ENCODE results near the gene ZNF592.
"Not testable (repeated sequence)": the region's sequence is repeated elsewhere in the genome, so short reads cannot be mapped to it uniquely, and the experiment has no call there.

The ZNF592 gene

DNA sequence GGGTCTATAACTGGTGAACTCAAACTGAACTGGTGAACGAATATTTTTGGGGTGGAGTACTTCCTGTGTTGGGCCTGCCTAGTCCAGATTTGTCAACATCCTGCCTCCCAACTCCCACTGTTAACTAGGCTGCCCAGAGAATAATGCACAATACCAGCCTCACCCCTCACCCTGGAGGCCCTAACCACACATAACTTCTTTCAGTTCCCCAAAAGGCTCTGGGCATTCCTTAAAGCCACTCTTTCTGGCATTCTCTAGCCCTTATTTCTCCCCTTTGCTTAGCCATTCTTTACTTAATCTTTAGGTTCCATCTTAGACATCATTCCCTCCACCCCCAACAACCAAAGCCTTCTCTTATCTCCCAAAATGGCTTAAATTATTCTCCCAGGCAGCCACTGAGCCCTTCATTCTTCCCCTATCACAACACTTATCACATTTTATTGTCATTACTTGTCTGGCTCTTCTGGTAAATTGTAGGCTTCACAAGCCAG lies 23.3 kb upstream of the ZNF592 start:
- TF ChIP-seq JUND (IDR thresholded peaks at IDR 0.05; ENCODE audit: low read depth) = no peak
- in situ Hi-C loops (cut with HindIII; ENCODE audit: low pct_unique_long_range_greater_than_20kb, low sequenced_read_pairs) = no loop called here
- DNase-seq (ENCODE audit: low read depth in 1 of 2, low spot score in 1 of 2) = no peak

DNA sequence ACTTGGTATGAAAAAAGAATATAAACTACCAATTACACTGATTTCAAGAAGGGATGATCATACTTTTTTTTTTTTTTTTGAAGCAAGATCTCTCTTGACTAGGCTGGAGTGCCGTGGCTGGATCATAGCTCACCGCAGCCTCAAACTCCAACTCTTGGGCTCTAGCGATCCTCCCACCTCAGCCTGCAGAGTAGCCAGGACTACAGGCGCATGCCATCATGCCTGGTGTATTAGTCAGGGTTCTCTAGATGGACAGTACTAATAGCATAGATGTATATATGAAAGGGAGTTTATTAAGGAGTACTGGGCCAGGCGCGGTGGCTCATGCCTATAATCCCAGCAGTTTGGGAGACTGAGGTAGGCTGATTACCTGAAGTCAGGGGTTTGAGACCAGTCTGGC lies 21.0 kb upstream of the ZNF592 start:
- DNase-seq (ENCODE audit: low read depth in 1 of 2, low spot score in 1 of 2) = no peak
- in situ Hi-C loops (cut with HindIII; ENCODE audit: low pct_unique_long_range_greater_than_20kb, low sequenced_read_pairs) = no loop called here
- TF ChIP-seq JUND (IDR thresholded peaks at IDR 0.05; ENCODE audit: low read depth) = no peak

DNA sequence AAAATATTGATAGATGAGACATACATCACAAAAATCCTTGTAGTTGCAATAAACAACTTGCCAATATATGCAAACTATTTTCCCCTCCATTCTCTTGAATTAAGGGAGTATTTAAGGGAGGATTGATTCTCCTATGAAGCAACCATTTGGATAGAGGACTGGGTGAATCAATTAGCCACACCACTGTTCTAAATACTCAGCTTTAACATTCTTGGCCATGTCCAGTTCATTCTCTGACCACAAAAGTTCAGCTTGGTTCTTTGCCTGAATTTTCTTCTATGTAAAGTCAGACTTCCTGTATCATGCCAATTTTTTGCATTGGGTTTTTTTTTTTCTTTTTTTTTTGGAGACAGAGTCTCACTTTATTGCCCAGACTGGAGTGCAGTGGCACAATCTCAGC lies 16.6 kb upstream of the ZNF592 start:
- no peak for DNase-seq (ENCODE audit: low read depth in 1 of 2, low spot score in 1 of 2)
- TF ChIP-seq JUND (IDR thresholded peaks at IDR 0.05; ENCODE audit: low read depth) = no peak
- in situ Hi-C loops (cut with HindIII; ENCODE audit: low pct_unique_long_range_greater_than_20kb, low sequenced_read_pairs) = no loop called here

DNA sequence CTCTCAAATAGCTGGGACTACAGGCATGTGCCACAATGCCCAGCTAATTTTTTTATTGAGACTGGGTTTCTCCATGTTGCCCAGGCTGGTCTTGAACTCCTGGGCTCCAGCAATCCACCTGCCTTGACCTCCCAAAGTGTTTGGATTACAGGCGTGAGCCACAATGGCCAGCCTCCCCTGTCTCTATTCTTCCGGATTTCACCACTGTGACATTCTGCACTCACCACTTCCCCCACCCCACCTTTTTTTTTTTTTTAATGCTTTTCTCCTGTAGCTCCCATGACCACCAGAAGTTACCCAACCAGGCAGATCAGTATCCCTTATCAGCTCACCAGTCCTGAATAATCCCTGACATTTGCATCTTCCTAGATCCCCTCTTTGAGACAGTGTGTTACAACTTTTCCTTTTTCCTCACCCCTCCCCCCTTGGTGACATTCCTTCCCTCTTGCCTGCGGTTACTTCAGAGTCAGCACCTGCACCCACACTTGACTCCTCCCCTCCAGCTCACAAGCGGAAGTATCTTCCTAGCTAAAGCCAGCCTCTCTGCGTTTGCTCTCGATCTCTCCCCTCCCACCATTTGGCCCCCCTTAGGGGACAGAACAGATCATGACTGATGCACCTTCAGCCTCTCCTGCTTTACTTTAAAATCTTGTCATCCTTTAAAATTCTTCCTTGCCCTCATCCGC lies 13.5 kb upstream of the ZNF592 start:
- TF ChIP-seq JUND (IDR thresholded peaks at IDR 0.05; ENCODE audit: low read depth) = no peak
- in situ Hi-C loops (cut with HindIII; ENCODE audit: low pct_unique_long_range_greater_than_20kb, low sequenced_read_pairs) = no loop called here
- DNase-seq (ENCODE audit: low read depth in 1 of 2, low spot score in 1 of 2) = peak; percentile 47 to 95

DNA sequence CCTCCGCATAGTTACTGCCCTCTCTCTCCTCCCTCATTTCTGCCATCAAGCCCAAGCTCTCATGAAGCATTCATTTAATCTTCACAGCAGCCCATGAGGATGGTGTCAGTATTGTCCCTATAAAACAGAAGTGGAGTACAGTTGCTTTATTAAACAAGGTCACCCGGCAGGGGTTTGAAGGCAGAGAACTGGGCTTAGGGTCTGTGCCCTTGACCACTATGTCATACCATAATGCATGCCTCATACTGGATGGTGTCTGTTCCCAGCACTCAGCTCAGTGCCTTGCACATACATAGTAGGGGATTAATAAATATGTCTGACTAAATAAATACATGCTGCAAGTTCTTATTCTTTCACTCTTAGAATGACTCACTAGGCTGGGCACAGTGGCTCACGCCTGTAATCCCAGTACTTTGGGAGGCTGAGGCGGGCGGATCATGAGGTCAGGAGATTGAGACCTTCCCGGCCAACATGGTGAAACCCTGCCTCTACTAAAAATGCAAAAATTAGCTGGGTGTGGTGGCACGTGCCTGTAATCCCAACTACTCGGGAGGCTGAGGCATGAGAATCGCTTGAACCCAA lies 12.8 kb upstream of the ZNF592 start:
- in situ Hi-C loops (cut with HindIII; ENCODE audit: low pct_unique_long_range_greater_than_20kb, low sequenced_read_pairs); DNase-seq (ENCODE audit: low read depth in 1 of 2, low spot score in 1 of 2): not testable (repeated sequence)

DNA sequence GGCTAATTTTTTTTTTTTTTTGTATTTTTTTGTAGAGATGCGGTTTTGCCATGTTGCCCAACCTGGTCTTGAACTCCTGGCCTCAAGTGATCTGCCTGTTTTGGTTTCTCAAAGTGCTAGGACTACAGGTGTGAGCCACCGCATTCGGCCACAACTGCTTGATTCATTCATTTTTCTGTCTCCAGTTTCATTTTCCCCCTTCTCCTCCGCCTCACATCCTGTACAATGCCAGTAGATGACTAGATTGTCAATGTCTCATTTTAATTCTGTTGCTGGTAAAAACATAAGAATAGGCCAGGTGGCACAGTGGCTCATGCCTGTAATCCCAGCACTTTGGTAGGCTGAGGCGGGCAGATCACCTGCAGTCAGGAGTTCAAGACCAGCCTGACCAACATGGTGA lies 12.0 kb upstream of the ZNF592 start:
- DNase-seq (ENCODE audit: low read depth in 1 of 2, low spot score in 1 of 2) = no peak
- TF ChIP-seq JUND (IDR thresholded peaks at IDR 0.05; ENCODE audit: low read depth) = no peak
- in situ Hi-C loops (cut with HindIII; ENCODE audit: low pct_unique_long_range_greater_than_20kb, low sequenced_read_pairs) = no loop called here

DNA sequence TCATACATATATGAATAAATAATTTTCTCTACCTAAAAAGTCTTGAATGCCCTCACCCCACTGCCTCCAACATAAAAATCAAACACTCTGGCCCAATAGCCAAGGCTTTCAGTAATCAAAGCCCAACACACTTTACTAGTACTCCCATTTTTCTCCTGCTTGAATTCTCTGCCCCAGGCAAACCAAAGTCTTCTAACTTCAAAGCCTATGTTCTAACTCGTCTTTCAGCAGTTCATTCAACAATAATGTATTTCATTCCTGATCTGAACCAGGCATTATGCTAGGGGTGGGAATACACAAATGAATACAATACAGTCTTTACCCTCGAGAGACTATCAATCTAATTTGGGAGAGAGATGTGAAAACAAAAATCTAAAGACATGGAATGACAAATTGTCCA lies 11.4 kb upstream of the ZNF592 start:
- no peak for DNase-seq (ENCODE audit: low read depth in 1 of 2, low spot score in 1 of 2)
- no peak for TF ChIP-seq JUND (IDR thresholded peaks at IDR 0.05; ENCODE audit: low read depth)
- in situ Hi-C loops (cut with HindIII; ENCODE audit: low pct_unique_long_range_greater_than_20kb, low sequenced_read_pairs) = no loop called here

DNA sequence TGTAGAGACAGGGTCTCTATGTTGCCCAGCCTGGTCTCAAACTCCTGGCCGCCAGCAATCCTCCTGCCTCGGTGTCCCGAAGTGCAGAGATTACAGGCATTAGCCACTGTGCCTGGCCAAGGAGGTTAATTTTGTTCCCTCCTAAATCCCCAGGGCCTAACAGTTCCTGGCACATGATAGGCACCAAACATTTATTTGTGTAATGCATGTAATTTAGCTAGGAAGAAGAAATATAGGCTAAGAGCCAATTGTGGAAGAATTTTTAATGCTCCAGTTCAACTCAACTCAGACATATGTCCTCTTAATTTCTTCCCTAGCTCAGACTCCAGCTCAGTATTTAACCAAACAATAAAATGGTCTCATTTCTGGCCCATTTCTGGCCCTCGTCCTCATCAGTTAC lies 7.7 kb upstream of the ZNF592 start:
- in situ Hi-C loops (cut with HindIII; ENCODE audit: low pct_unique_long_range_greater_than_20kb, low sequenced_read_pairs) = no loop called here
- DNase-seq (ENCODE audit: low read depth in 1 of 2, low spot score in 1 of 2) = no peak
- no peak for TF ChIP-seq JUND (IDR thresholded peaks at IDR 0.05; ENCODE audit: low read depth)

DNA sequence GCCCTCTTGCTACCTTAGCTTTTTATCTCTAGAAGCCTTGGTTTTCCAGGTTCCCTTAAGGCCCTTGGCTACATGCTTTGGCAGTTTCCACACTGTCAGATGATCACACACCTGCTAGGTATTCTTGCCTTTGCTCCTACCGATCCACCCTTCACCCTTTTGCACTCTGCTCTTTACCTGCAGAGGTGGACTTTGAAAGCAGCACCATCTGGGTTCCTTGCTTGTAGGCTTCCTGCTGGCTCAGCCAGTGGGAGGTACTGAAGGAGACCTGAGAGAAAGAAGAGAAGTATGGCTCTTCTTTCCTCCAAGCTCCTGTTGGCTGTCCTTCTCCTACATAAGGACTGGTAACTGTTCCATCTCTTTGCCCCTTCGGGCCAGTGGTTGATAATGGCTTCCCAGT lies 7.3 kb upstream of the ZNF592 start:
- no peak for DNase-seq (ENCODE audit: low read depth in 1 of 2, low spot score in 1 of 2)
- TF ChIP-seq JUND (IDR thresholded peaks at IDR 0.05; ENCODE audit: low read depth) = no peak
- in situ Hi-C loops (cut with HindIII; ENCODE audit: low pct_unique_long_range_greater_than_20kb, low sequenced_read_pairs) = no loop called here

DNA sequence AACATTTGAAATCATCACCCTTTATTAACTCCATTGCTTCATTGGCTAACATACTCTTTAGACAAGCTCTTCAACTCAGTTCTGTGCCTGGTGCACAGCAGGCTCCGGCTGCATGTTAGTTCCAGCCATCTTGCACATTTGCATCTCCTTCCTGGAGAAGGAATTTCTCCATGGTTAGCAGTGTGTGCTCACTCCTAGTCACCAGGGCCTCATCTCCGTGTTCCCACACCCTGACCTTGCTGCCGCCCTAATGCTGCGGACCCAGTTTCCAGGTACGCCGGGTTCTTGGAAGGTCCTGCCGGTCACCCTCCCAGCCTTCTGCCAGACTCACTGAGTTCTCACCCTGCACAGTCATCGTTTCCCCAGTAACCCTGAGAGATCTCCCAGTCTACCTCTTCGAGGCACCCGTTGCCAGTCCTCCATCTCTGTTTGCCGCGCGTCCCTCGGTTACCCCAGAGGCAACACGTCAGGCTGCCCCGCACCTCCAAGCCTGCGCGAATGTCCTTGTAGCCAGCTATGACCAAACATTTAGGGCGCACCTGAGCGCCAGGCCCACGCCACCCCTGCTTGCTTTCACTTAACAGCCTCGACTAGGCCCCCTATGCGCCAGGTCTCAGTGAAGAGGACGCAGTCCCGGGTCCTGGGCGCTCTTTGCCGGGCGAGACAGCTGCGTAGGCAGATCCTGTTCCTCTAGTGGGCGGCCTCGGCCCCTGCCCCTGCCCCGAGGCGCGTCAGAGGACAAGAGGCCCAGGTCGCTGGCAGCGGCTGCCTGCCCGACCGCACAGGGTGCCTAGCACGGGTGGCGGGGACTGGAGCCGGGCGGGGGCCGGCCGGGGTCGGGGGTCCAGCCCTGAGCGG lies 747 bp upstream of the ZNF592 start:
- TF ChIP-seq JUND (IDR thresholded peaks at IDR 0.05; ENCODE audit: low read depth) = no peak
- in situ Hi-C loops (cut with HindIII; ENCODE audit: low pct_unique_long_range_greater_than_20kb, low sequenced_read_pairs) = no loop called here

DNA sequence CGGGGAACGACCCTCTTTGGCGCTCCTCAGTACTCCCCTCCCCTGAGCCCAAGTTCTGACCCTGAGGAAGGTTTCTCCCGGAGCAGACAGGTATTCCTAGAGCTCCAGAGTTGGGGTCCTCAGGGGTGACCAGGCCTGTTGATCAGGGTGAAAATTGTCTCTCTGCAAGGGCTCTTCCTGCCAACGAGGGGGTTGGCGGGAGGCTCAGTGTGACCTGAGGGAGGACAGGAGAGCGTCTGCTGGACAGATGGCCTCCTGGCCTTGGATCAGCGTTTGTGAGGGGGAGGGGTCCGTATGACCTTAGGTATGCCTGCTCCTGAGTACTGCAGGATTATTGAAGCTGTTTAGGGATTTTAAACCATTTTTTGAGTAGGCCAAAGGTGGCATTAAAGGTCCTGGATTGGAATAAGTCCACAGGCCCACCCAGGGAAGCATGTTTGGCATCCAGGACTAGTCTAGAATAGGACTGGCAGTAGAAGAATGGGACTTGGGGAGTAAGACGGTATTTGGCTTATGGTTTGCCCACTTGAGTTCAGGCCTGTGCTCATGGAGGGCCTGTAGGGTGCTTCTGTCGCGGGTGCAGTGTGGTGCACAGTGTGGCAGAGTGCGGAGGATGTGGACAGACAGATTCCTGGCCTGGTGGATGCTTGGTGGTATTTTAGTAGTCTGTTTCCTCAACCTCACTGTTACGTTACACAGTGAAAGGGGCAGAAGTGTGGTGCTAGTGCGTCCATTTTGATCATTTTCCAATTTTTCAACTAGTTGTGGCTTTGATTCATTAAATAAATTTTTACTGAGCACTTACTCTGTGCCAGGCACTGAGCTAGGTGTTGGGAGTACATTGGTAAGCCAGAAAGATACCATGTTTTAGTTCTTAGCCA lies 959 bp downstream of the ZNF592 start:
- DNase-seq (ENCODE audit: low read depth in 1 of 2, low spot score in 1 of 2) = peak in 1 of 2 experiments; percentile 52

More for the DNA sequence above, 747 bp upstream of the ZNF592 start:
- peak; percentile 26 to 87 for DNase-seq (ENCODE audit: low read depth in 1 of 2, low spot score in 1 of 2)

DNA sequence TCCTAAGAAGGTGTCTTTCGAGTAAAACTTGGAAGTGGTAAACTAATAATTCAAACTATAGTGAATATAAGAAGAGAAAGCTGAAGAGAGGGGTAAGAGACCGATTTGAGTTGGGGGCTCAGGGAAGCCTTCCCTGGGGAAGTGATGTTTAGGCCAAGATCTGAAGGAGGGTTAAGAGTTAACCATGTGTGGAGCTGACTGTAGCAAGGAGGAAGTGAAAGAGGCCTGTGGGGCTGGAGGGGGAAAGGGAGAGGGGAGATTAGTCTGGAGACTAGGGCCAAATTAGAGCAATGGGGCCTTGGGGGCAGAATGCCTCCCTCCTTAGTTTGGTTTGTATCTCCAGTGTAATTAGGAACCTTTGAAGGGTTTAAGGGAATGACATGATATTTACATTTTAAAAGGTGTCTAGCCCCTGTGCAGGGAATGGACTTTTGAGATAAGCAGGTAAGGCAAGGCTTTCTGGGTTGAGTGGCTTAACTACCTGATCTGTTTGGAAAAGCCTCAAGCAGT lies 2.2 kb downstream of the ZNF592 start:
- DNase-seq (ENCODE audit: low read depth in 1 of 2, low spot score in 1 of 2) = no peak
- in situ Hi-C loops (cut with HindIII; ENCODE audit: low pct_unique_long_range_greater_than_20kb, low sequenced_read_pairs) = no loop called here
- no peak for TF ChIP-seq JUND (IDR thresholded peaks at IDR 0.05; ENCODE audit: low read depth)

More for the DNA sequence above, 959 bp downstream of the ZNF592 start:
- no peak for TF ChIP-seq JUND (IDR thresholded peaks at IDR 0.05; ENCODE audit: low read depth)
- in situ Hi-C loops (cut with HindIII; ENCODE audit: low pct_unique_long_range_greater_than_20kb, low sequenced_read_pairs) = no loop called here

DNA sequence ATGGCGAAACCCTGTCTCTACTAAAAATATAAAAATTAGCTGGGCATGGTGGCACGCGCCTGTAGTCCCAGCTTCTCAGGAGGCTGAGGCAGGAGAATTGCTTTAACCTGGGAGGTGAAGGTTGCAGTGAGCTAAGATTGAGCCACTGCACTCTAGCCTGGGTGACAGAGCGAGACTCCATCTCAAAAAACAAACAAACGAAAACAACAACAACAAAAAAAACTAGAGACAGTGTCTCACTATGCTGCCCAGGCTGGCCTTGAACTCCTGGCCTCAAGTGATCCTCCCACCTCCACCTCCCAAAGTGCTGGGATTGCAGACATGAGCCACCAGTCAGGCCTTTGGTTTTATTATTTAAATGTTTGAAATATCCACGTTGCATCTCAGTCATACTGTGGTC lies 3.3 kb downstream of the ZNF592 start:
- DNase-seq (ENCODE audit: low read depth in 1 of 2, low spot score in 1 of 2); in situ Hi-C loops (cut with HindIII; ENCODE audit: low pct_unique_long_range_greater_than_20kb, low sequenced_read_pairs): not testable (repeated sequence)
